ENCODE measurements around the gene CARD10. TPM values are rescaled to one million over a fixed set of nuclear protein-coding genes. Genes with fewer than 3 reads are reported as not detected.

Gene CARD10
- total RNA-seq, 1 experiment from 2014 or later: 17.7 TPM

DNA sequence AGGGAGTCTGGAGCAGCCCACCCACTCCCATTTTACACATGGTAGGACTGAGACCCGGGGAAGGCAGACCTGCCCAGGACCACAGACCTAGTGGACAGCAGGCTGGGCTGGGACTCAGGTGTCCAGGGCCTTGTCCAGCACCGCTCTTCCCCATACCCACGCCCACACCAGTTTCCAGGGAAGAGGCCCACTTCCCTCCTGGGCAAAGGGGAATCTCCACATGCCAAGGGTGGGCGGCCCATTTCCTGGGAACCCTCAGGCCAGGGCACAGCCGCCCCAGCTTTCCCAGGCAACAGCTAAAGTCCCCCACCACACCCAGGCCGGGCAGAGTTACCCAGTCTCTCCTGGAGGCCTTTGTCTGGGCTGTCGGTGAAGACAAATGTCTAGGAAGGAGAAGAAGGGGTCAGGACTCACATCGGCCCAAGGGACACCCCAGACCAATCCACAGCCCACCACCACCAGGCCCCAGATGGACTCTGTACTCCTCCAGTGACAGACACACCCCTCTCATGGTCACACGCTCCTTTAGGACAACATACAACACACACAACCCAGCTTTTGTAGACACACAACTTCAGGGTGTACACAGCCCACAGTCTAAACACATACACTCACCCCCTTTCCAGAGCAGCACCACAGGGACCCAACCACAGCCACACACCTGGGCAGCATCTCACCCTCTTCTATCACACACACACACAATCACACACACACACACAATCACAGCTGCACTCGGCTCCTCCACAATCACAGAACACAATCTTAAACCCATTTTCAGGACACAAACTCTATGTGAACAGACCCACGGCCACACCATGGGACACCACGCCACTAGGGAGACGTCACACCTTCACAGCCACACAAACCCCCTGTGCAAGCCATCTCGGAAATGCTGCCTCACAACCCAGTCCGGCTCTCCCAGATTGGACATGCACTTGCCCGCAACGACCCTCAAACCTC, 38.5 kb downstream of the CARD10 start:
- no peak overlapping the region for H4K91ac ChIP-seq (ENCODE audit: insufficient read length, low read depth, low read length)
- Mint-ChIP-seq H3K27me3 (ENCODE audit: low read depth) (peaks cover 15% of the 10 kb centered on the region), H3K9me3 (no peaks in the 10 kb centered on the region), H3K36me3 (ENCODE audit: insufficient read depth in 1 of 3, low read depth in 3 of 3) (no peaks in the 10 kb centered on the region), H3K27ac (peak overlapping the region in 1 of 3 experiments; percentile 74; a peak in 2 of 7 replicates), H3K4me1 (peaks cover 5 to 31% of the 10 kb centered on the region in 2 experiments), H3K4me3 (no peak overlapping the region)
- no peaks in the 10 kb centered on the region for H3K27me3 ChIP-seq (ENCODE audit: insufficient read depth, low read length)
- H3K9ac ChIP-seq (ENCODE audit: extremely low read depth, insufficient read length, low read length): no peak overlapping the region
- H2BK5ac ChIP-seq (ENCODE audit: insufficient read length, low read length): no peak overlapping the region
- no peak overlapping the region for H3K23ac ChIP-seq (ENCODE audit: insufficient read length, low read depth, low read length)
- no peak overlapping the region for H2BK120ac ChIP-seq (ENCODE audit: low read depth, low read length, poor library complexity, severe bottlenecking)
- no peaks in the 10 kb centered on the region for H3K9me3 ChIP-seq (ENCODE audit: control insufficient read depth, low read depth, low read length)
- H3K79me2 ChIP-seq (ENCODE audit: insufficient read depth, low read length): no peaks in the 10 kb centered on the region
- H3K23me2 ChIP-seq (ENCODE audit: insufficient read length, low read depth, low read length, poor library complexity, severe bottlenecking): no peaks in the 10 kb centered on the region
- H2AFZ ChIP-seq (ENCODE audit: low read length): no peak overlapping the region
- no peak overlapping the region for H3K56ac ChIP-seq (ENCODE audit: insufficient read length, low read depth, low read length)
- no peak overlapping the region for H2BK15ac ChIP-seq (ENCODE audit: low read depth, low read length)
- no peak overlapping the region for H3T11ph ChIP-seq (ENCODE audit: low read length)
- no peak overlapping the region for H3K27ac ChIP-seq (ENCODE audit: insufficient read length, low read depth, low read length)
- H3K14ac ChIP-seq (ENCODE audit: insufficient read depth, low read length): no peak overlapping the region
- no peak overlapping the region for H2BK20ac ChIP-seq (ENCODE audit: low read depth, low read length, poor library complexity, severe bottlenecking)
- TF ChIP-seq, protein P1, sequence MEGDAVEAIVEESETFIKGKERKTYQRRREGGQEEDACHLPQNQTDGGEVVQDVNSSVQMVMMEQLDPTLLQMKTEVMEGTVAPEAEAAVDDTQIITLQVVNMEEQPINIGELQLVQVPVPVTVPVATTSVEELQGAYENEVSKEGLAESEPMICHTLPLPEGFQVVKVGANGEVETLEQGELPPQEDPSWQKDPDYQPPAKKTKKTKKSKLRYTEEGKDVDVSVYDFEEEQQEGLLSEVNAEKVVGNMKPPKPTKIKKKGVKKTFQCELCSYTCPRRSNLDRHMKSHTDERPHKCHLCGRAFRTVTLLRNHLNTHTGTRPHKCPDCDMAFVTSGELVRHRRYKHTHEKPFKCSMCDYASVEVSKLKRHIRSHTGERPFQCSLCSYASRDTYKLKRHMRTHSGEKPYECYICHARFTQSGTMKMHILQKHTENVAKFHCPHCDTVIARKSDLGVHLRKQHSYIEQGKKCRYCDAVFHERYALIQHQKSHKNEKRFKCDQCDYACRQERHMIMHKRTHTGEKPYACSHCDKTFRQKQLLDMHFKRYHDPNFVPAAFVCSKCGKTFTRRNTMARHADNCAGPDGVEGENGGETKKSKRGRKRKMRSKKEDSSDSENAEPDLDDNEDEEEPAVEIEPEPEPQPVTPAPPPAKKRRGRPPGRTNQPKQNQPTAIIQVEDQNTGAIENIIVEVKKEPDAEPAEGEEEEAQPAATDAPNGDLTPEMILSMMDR (conservative IDR thresholded peaks at IDR 0.05): no peak
- no CpG with 5 or more reads among the region's 17 CpGs for WGBS (ENCODE audit: extremely low coverage, insufficient read length, low lambda C conversion rate)
- no peaks in the 10 kb centered on the region for H4K20me1 ChIP-seq (ENCODE audit: control insufficient read depth, insufficient read depth, insufficient read length)
- no peaks in the 10 kb centered on the region for H3K79me1 ChIP-seq (ENCODE audit: insufficient read depth, low read depth, low read length, poor library complexity, severe bottlenecking)
- no peak overlapping the region for H3K4me2 ChIP-seq (ENCODE audit: insufficient read depth, insufficient read length, low read length)
- no peak overlapping the region for H2AK5ac ChIP-seq (ENCODE audit: insufficient read length, low read length)
- no peak overlapping the region for H4K8ac ChIP-seq (replicated peaks; ENCODE audit: insufficient read length, low read depth, low read length)
- no peak overlapping the region for H3K4ac ChIP-seq (ENCODE audit: low read depth, low read length)
- H3K18ac ChIP-seq (ENCODE audit: insufficient read length, low read depth, low read length): no peak overlapping the region
- no peak overlapping the region for H2BK12ac ChIP-seq (ENCODE audit: insufficient read length, low read depth, low read length)
- no peak overlapping the region for H4K5ac ChIP-seq (ENCODE audit: insufficient read length, low read depth, low read length)
- no peaks in the 10 kb centered on the region for H3K4me1 ChIP-seq (ENCODE audit: insufficient read depth, low read length)
- no peak for DNase-seq
